RWPE1 (cell line): ENCODE data around the gene SPACA4.

Source experiments
- CTCF ChIA-PET: fragments of 350-600 bp; sonication (Branson Sonifier 250); formaldehyde crosslinking; extraction: SDS; loops from one replicate; lab custom pipeline; 2021; lab: Yijun Ruan, JAX
- POLR2A ChIA-PET: fragments of 400-600 bp; formaldehyde crosslinking; extraction: SDS; loops from one replicate; lab custom pipeline; 2020; ENCODE audit warnings: antibody characterized with exemption; ENCODE audit not compliant: low non-redundant PET; lab: Yijun Ruan, JAX
- DNase-seq: peaks from one replicate; pipeline ENCODE4 v3.0.0; 2012; ENCODE audit warnings: low spot score
- H3K27ac ChIP-seq: fragments of 450-650 bp; 2 replicates; pipeline ENCODE4 v1.5.1; 2017
- TF ChIP-seq, protein P1 (sequence below): fragments of 450-650 bp; conservative IDR thresholded peaks from 2 replicates; pipeline ENCODE4 v1.5.1; 2017; ENCODE audit warnings: low read depth, mild to moderate bottlenecking

The SPACA4 gene

DNA sequence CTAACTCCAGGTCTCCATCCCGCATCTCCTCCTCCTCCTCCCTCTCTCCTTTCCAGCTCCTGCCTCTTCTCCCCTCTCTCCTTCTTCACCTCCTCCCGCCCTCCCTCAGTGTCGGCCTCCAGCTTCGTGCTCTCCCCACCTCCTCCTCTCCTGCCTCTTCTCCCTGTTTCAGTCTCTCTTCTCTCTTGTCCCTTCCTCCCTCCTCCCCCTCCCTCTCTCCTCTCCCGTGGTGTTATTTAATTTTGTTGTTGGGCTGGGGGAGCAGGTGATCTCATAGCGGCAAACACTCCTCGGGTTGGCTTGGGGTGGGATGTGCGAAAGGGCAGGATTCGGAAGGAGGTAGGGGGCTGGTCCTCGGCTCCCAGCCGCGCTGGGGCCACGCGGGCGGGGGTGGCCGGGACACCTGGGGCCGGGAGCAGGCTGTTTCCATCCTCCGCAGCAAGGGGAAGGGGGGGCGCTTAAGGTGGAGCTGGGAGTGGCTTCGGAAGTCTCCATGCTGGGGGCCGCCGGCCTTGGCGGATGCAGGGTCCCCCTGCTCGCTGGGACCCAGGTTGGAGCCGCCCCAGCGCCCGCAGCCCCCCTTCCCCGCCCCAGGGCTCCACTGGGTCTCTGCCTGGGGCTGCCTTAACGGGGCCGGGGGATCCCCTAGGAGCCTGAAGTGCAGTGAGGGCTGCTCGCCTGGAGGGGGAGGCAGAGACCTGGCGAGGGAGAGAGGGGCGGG is 39.6 kb downstream of the SPACA4 start, which contains the start of gene CA11:
Gene CA11 (minus strand): TSS at position 187 of the 721 bp plus-strand sequence. CDS start 555 bp downstream, outside the sequence.
- DNase-seq: peak; percentile 88
- ChIA-PET POLR2A (interaction anchor here (0.7 kb wide), 1 partner anchor 74 kb away, joined by 3 read pairs; no protein-coding TSS in a partner anchor), CTCF (interaction anchor here (0.6 to 1.4 kb wide), 7 partner anchors 24 to 207 kb away, joined by 3 to 8 read pairs (median 4); partner anchors contain the start of gene HSD17B14)
- peak within 1 kb of the TSS; percentile 83 for H3K27ac ChIP-seq
- TF ChIP-seq, protein P1, sequence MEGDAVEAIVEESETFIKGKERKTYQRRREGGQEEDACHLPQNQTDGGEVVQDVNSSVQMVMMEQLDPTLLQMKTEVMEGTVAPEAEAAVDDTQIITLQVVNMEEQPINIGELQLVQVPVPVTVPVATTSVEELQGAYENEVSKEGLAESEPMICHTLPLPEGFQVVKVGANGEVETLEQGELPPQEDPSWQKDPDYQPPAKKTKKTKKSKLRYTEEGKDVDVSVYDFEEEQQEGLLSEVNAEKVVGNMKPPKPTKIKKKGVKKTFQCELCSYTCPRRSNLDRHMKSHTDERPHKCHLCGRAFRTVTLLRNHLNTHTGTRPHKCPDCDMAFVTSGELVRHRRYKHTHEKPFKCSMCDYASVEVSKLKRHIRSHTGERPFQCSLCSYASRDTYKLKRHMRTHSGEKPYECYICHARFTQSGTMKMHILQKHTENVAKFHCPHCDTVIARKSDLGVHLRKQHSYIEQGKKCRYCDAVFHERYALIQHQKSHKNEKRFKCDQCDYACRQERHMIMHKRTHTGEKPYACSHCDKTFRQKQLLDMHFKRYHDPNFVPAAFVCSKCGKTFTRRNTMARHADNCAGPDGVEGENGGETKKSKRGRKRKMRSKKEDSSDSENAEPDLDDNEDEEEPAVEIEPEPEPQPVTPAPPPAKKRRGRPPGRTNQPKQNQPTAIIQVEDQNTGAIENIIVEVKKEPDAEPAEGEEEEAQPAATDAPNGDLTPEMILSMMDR: peak; percentile 88

DNA sequence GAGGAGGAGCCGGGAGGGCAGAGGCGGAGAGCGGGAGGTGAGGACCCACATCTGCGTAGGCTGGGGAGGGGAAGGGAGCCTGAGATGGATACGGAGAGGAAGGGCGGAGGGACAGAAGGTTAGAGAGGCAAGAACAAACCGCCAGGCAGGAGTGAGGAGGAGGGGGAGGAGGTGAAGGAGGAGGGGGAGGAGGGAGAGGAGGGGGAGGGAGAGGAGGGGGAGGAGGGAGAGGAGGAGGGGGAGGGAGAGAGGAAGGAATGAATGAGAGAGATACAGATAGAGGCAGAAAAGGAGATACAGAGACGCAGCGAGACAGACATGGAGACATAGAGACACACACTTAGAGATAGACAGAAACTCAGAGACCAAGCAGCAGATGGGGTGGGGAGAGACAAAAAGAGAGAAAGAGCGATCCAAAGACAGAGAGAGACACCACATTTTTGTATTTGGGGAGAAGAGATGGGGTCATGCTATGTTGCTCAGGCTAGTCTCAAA is 40.2 kb downstream of the SPACA4 start:
- ChIA-PET CTCF (interaction anchor here (0.7 kb wide), 1 partner anchor 189 kb away, joined by 3 read pairs; the partner anchor contains the start of gene HSD17B14), POLR2A (no interaction called here)
- no peak for DNase-seq
- TF ChIP-seq, protein P1: no peak; the same call in 1 of the 2 replicates
- peak overlapping the region; percentile 83 for H3K27ac ChIP-seq

DNA sequence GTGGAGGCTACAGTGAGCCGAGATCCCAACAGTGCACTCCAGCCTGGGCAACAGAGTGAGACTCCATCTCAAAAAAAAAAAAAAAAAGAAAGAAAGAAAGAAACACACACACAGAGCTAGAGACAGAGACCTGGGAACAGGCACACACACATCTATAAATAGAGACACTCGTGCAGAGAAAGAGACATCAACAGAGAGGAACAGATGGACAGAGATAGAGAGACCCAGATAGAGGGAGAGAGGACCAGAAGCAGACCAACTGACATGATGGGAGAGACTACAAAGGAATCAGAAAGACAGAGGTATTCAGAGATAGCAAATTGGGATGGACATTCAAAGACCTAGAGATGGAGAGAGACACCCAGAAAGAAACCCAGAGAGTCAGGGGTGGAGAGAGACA is 41.6 kb downstream of the SPACA4 start:
- CTCF ChIA-PET: no interaction called here
- TF ChIP-seq, protein P1: no peak
- DNase-seq: no peak
- POLR2A ChIA-PET: no interaction called here
- peak overlapping the region; percentile 83 for H3K27ac ChIP-seq

DNA sequence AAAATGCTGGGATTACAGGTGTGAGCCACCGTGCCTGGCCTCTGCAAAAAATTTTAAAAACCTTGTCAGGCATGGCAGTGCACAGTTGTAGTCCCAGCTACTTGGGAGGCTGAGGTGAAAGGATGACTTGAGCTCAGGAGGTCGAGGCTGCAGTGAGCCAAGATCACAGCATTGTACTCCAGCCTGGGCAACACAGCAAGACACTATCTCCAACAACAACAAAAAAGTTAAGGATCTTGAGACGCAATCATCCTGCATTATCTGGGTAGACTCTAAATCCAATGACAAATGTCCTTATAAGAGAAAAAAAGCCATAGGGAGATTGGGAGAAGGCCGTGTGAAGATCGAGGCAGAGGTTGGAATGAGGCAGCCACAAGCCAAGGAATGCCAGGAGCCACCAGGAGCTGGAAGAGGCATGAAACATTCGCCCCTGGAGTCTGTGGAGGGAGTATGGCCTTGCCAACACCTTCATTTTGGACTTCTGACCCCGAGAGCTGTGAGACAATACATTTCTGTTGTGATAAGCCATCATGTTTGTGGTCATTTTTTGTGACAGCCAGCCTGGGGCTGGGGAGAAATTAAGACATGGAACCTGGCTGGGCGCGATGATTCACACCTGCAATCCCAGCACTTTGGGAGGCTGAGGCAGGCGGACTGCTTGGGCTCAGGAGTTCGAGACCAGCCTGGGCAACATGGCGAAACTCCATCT is 44.6 kb downstream of the SPACA4 start:
- ChIA-PET CTCF (interaction anchor here (0.6 to 0.7 kb wide), 2 partner anchors 13 to 194 kb away, joined by 3 read pairs; no protein-coding TSS in a partner anchor), POLR2A (no interaction called here)
- H3K27ac ChIP-seq: peak overlapping the region; percentile 15
- no peak for DNase-seq
- TF ChIP-seq, protein P1: no peak

DNA sequence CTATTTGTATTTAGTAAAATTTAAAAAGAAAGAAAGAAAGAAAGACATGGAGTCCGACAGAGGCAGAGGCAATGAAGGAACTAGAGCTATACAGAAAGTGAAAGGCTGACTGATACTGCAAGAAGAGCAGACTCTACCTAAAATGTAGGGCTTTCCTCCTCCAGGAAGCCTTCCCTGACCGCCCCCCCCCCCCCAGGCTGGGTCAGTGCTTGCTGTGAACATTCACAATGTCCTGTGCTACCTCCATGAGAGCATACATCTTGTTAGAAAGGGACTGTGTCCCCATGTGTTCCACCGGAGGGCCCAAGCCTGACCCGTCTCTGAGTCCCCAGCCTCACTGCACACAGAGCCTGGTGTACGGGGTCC is 45.1 kb downstream of the SPACA4 start:
- H3K27ac ChIP-seq: peak overlapping the region; percentile 15
- DNase-seq: no peak
- ChIA-PET CTCF (interaction anchor here (0.7 kb wide), 1 partner anchor 194 kb away, joined by 3 read pairs; no protein-coding TSS in a partner anchor), POLR2A (no interaction called here)
- TF ChIP-seq, protein P1: no peak

DNA sequence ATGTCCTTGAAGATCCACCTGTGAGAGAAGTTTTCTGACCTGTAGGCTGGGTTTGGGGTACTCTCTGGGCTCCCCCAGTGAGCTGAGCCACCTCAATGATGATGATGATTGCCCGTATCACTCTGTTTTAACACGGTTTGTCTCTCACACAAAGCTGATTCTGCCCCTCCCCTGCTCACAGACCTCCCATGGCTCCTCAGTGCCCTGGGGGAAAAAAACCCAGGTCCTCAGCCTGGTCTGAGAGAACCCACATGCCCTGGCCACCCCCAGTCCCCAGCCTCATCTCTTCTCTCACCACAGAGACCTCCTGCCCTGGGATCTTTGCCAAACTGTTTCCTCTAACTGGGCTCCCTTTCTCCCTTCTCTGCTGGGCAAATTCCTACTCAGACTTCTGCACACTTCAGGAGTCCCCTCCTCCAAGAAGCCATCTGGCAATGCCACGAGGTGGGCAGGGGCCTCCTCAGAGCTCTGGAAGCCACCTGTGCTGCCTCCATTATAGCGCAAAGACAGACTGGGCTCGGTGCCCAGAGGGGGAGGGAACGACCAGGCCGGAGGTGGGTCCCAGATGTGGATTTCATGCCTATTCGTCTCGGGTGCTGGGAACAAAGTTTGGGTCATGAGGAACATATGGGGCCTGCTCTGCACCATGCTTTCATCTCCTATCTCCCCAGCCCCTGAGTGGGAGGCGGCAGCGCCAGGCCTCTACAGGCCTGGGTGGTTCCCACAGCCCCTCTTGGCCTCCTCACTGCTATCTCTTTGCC is 47.9 kb downstream of the SPACA4 start:
- ChIA-PET CTCF (no interaction called here), POLR2A (no interaction called here)
- DNase-seq: no peak
- peak overlapping the region; percentile 43 for H3K27ac ChIP-seq
- TF ChIP-seq, protein P1: no peak
